Skeletal muscle satellite cell (primary cell): ENCODE data around the gene PTS. TPM values are rescaled to one million over a fixed set of nuclear protein-coding genes. Genes with fewer than 3 reads are reported as not detected.
"Not testable (repeated sequence)": the region's sequence is repeated elsewhere in the genome, so short reads cannot be mapped to it uniquely, and the experiment has no call there.

Experiments
- H3K27me3 ChIP-seq: 2 replicates; pipeline ENCODE4 v1.7.0; 2013; ENCODE audit warnings: low read length; ENCODE audit not compliant: control insufficient read depth, insufficient read depth
- H3K36me3 ChIP-seq: 2 replicates; pipeline ENCODE4 v1.7.0; 2013; ENCODE audit warnings: mild to moderate bottlenecking, control low read depth, low read length; ENCODE audit not compliant: insufficient read depth
- H3K4me1 ChIP-seq: 2 replicates; pipeline ENCODE4 v1.7.0; 2013; ENCODE audit warnings: low read length; ENCODE audit not compliant: control insufficient read depth, insufficient read depth
- H3K4me2 ChIP-seq: 2 replicates; pipeline ENCODE4 v1.7.0; 2013; ENCODE audit warnings: mild to moderate bottlenecking, low read length
- H3K4me3 ChIP-seq: 2 replicates; pipeline ENCODE4 v1.7.0; 2013; ENCODE audit warnings: low read length
- H3K9ac ChIP-seq: 2 replicates; pipeline ENCODE4 v1.7.0; 2013; ENCODE audit warnings: mild to moderate bottlenecking, low read depth, low read length, moderate library complexity
- H3K9me3 ChIP-seq: replicated peaks from 2 replicates; pipeline ENCODE4 v1.7.0; 2013; ENCODE audit warnings: mild to moderate bottlenecking, control low read depth, low read length
- total RNA-seq: library from RNA; depleted of rRNA; stranded (reverse); fragments of >200 nt; gene quantifications from 2 replicates; pipeline ENCODE4 v1.2.3, GENCODE V29; 2012; rRNA removed

The PTS gene
- 63.9 and 71.0 TPM in 2 replicates for total RNA-seq

DNA sequence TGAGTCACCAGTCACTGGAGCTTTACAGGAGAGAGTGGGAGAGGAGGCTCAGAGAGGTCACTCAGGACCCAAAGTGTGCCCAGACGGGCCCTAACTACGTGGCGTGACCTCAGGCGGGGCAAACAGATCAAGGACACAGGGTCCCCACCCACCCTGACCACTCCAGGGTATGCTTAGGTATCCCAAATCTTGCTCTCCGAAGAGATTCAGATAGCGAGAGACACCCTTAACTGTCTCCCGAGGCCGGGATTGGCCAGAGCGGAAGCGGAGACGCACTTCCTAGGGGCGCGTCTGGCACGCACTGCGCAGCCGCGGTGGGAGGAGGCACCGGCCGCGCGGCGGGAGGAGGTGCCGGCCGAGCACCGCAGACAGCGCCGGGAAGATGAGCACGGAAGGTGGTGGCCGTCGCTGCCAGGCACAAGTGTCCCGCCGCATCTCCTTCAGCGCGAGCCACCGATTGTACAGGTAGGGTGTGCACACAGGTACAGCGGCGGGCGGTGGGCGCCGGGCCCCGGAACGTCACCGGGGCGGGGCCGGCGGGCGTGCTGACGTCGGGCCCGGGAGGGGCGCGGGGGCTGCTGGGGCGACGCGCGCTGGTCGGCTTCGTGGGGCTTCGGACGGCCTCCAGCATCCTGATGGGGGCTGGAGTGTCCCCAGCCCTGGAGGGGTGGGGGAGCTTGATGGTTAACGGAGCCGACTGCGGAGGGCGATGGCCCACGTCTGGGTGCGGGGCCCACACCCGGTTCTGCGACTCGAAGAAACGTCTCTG is at the start of gene PTS:
Gene PTS (plus strand): TSS at position 367 of the 769 bp plus-strand sequence. CDS start 16 bp downstream, at position 383.
- Histone ChIP-seq H3K4me3 (peak within 1 kb of the TSS; percentile 95), H3K27me3 (no peaks in the 10 kb centered on the region), H3K9ac (peak within 1 kb of the TSS; percentile 97), H3K4me2 (peak within 1 kb of the TSS; percentile 95), H3K4me1 (peaks cover 26% of the 10 kb centered on the region), H3K9me3 (no peaks in the 10 kb centered on the region), H3K36me3 (peaks cover 20% of the 10 kb centered on the region)

DNA sequence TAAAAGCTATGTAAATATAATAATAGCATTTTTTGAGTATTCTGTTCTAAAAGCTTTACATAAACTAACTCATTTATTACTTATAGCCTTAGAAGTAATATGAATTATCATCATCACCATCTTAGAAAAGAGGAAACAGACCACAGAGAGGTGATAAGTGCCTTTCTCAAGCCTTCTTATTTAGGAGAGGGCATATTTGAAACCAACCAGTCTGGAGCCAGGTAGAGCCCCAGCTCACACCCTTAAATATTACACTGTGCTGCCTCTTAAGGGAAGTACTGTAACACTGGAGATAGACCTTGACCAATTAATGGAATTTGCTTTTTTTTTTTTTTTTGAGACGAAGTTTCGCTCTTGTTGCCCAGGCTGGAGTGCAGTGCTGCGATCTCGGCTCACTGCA is 48.6 kb upstream of the PTS start:
- Histone ChIP-seq H3K4me3 (no peak overlapping the region), H3K36me3 (no peaks in the 10 kb centered on the region), H3K4me1 (peaks cover 7% of the 10 kb centered on the region), H3K9me3 (no peaks in the 10 kb centered on the region), H3K27me3 (peaks cover 15% of the 10 kb centered on the region), H3K4me2 (no peak overlapping the region), H3K9ac (no peak overlapping the region)

DNA sequence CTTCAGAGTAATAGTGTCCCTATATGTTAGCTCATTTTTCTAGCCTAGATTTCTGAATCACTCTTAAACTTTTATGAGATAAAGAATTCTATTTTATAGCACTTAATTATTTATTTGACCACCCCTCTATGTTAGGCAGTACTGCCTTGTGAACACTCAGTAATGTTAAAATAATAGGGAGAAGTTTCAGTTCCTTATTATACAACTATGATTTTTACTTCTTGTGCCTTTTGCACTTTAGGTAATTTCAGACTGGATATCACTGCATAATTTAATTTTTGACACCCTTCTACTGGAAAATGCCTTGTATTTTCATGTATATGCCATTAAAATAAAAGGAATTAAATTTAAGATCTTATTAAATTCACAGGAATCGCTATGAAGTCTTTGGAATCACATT is 47.8 kb upstream of the PTS start:
- Histone ChIP-seq H3K4me1 (no peaks in the 10 kb centered on the region), H3K9ac (no peak overlapping the region), H3K9me3 (no peaks in the 10 kb centered on the region), H3K4me2 (no peak overlapping the region), H3K36me3 (no peaks in the 10 kb centered on the region), H3K4me3 (no peak overlapping the region), H3K27me3 (peaks cover 15% of the 10 kb centered on the region)

DNA sequence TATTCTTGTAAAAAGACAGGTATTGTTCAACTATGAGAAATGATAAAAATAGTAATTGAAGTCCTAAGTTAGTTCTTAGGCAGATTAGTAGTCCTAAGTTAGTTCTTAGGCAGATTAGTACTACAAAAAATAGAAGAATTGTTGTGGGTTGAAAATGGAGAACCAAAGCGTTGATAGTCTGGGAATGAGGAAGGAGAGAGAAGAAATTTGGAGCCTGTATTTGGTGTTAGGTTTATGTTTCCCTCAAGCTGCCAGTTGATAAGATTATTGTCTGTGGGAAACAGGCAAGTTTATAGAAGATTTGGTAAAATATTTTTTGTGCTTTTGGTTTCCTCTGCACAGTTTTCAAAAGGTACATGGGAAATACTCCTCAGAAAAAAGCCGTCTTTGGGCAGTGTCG is 47.3 kb upstream of the PTS start:
- Histone ChIP-seq H3K36me3 (no peaks in the 10 kb centered on the region), H3K4me3 (no peak overlapping the region), H3K4me1 (no peaks in the 10 kb centered on the region), H3K9me3 (no peaks in the 10 kb centered on the region), H3K27me3 (peaks cover 15% of the 10 kb centered on the region), H3K9ac (no peak overlapping the region), H3K4me2 (no peak overlapping the region)

DNA sequence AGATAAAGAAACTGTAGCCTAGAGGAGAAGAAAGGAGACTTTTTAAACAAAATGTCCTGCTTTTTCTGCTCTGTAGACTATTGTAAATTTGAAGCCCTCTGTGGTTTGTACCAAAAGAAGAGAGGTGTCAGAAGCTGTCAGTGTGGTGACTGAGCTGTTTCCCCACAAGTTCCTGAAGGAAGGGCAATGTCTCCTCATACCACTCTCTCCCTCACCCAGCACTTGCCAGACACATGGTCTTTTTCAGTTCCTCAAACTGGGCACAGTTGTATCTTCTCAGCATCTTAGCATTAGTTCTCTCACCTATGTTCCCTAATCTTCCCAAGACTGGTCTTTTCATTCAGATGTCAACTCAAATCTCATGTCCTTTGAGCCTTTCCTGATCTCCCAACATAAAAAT is 46.6 kb upstream of the PTS start:
- Histone ChIP-seq H3K9ac (no peak overlapping the region), H3K27me3 (peaks cover 15% of the 10 kb centered on the region), H3K4me1 (no peaks in the 10 kb centered on the region), H3K9me3 (no peaks in the 10 kb centered on the region), H3K36me3 (no peaks in the 10 kb centered on the region), H3K4me3 (no peak overlapping the region), H3K4me2 (no peak overlapping the region)

DNA sequence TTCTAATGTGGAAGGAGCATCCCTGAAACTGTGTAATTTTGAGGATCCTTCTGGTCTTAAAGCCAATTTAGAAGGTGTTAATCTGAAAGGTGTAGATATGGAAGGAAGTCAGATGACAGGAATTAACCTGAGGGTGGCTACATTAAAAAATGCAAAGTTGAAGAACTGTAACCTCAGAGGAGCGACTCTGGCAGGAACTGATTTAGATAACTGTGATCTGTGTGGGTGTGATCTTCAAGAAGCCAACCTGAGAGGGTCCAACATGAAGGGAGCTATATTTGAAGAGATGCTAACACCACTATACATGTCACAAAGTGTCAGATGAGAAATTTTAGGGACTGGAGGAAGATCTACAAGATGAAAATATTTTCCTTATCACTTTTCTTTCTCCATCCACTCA is 43.4 kb upstream of the PTS start:
- H3K9ac ChIP-seq: no peak overlapping the region
- H3K4me1 ChIP-seq: no peaks in the 10 kb centered on the region
- H3K4me3 ChIP-seq: no peak overlapping the region
- H3K9me3 ChIP-seq: no peaks in the 10 kb centered on the region
- H3K36me3 ChIP-seq: no peaks in the 10 kb centered on the region
- H3K4me2 ChIP-seq: no peak overlapping the region
- H3K27me3 ChIP-seq: peaks cover 11% of the 10 kb centered on the region

DNA sequence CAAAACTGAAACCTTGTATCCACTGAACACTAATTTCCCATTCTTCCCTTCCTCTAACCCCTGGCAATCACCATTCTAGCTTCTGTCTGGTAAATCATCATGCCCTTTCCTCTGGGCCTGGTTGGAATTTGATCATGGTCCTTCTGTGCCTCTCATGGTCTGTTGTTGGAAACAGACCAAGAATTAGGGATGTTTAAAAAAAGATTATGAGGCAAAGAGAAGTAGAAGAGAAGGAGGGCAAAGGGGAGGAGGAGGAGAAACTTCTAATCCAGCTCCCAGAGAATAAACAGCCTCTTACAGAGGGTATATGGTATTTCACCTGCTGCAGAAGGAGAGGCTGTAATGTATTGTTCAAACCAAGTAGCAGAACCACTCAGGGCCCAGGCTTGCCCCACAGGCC is 40.3 kb upstream of the PTS start:
- no peak overlapping the region for H3K9ac ChIP-seq
- H3K27me3 ChIP-seq: no peaks in the 10 kb centered on the region
- H3K4me1 ChIP-seq: no peaks in the 10 kb centered on the region
- H3K4me2 ChIP-seq: no peak overlapping the region
- no peaks in the 10 kb centered on the region for H3K9me3 ChIP-seq
- no peaks in the 10 kb centered on the region for H3K36me3 ChIP-seq
- H3K4me3 ChIP-seq: no peak overlapping the region

DNA sequence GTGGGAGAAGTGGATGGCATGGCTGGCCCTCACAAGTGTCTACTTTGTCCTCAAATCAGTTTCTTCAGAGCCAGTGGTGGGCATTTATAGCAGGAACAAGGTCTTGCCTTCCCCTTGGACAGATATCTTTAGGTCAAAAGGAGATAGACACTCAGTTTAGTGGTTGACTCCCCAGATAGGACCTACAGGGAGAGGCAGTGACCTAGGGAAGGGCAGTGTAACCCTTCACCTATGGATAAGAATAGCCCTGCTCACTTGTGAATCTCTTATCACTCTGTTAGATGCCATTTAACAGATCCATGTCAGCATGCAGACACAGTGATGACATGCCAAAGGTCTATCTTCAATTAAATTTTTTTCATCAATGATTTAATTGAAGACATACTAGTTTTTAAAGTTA is 39.9 kb upstream of the PTS start:
- Histone ChIP-seq H3K4me3 (no peak overlapping the region), H3K36me3 (no peaks in the 10 kb centered on the region), H3K9ac (no peak overlapping the region), H3K4me2 (no peak overlapping the region), H3K4me1 (no peaks in the 10 kb centered on the region), H3K27me3 (no peaks in the 10 kb centered on the region), H3K9me3 (no peaks in the 10 kb centered on the region)

DNA sequence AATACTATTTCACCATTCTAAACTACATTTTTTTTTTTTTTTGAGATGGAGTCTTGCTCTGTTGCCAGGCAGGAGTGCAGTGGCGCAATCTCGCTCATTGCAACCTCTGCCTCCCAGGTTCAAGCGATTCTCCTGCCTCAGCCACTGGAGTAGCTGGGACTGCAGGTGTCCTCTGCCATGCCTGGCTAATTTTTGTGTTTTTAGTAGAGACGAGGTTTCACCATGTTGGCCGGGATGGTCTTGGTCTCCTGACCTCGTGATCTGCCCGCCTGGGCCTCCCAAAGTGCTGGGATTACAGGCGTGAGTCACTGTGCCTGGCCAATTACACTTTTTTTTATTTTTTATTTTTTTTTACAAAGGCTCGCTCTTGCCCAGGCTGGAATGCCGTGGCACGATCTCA is 31.1 kb upstream of the PTS start:
- not testable (repeated sequence) for H3K9ac ChIP-seq, H3K4me2 ChIP-seq, H3K9me3 ChIP-seq, H3K36me3 ChIP-seq, H3K4me3 ChIP-seq, H3K27me3 ChIP-seq
- H3K4me1 ChIP-seq: peaks cover 11% of the 10 kb centered on the region

DNA sequence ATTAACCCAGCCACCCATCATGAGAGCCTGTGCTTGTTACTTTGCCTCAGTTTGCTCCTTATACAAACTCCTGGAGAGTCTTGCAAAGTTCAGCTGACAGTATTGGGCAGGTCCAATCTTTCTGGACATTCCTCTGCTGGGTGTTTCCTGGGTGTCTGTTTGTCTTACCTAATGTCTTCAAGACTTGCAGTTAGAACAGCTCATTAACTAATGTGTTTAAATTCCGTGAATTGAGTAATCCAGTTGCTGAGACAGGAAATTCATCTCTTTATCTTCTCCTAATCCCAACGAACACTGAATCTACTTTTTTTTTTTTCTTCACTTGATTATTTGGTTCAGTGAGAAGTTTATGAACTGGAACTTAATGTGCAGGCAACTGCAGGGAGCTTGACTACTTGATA is 30.3 kb upstream of the PTS start:
- Histone ChIP-seq H3K4me2 (no peak overlapping the region), H3K4me3 (no peak overlapping the region), H3K27me3 (no peaks in the 10 kb centered on the region), H3K9ac (no peak overlapping the region), H3K36me3 (no peaks in the 10 kb centered on the region), H3K9me3 (no peaks in the 10 kb centered on the region), H3K4me1 (peaks cover 11% of the 10 kb centered on the region)

DNA sequence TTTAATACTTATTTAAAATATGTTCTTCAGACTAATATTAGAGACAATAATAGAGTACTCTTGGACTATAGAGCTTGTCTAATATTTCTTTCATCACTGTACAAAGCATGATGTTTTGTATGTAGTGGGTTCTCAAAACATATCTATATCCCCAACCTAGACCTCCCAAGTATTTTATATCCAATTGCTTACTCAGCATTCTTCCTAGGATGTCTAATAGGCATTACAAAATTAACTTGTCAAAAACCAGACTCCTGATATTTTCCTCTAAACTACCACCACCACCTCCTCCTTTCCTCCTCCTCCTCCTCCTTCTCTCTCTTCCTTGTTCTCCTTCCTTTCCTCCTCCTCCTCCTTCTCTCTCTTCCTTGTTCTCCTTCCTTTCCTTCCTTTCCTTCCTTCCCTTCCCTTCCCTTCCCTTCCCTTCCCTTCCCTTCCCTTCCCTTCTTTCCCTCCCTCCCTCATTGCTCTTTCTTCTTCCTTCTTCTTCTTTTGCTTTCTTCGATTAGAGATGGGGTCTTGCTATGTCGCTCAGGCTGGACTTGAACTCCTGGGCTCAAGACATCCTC is 29.6 kb upstream of the PTS start:
- no peak overlapping the region for H3K4me3 ChIP-seq
- no peaks in the 10 kb centered on the region for H3K36me3 ChIP-seq
- no peak overlapping the region for H3K4me2 ChIP-seq
- H3K4me1 ChIP-seq: peaks cover 11% of the 10 kb centered on the region
- H3K9ac ChIP-seq: no peak overlapping the region
- H3K9me3 ChIP-seq: no peaks in the 10 kb centered on the region
- no peaks in the 10 kb centered on the region for H3K27me3 ChIP-seq

DNA sequence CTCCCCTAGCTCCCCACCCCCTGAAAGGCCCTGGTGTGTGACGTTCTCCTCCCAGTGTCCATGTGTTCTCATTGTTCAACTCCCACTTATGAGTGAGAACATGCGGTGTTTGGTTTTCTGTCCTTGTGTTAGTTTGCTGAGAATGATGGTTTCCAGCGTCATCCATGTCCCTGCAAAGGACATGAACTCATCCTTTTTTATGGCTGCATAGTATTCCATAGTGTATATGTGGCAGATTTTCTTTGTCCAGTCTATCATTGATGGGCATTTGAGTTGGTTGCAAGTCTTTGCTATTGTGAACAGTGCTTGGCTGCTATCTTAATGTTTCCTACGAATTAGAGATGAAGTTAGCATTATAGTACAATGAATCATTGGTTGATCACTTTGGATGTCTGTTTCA is 27.1 kb upstream of the PTS start:
- H3K4me3 ChIP-seq, H3K9ac ChIP-seq, H3K4me2 ChIP-seq, H3K27me3 ChIP-seq, H3K9me3 ChIP-seq, H3K36me3 ChIP-seq: not testable (repeated sequence)
- H3K4me1 ChIP-seq: peaks cover 11% of the 10 kb centered on the region
